ENCODE results near the gene EIF4H.
"Not testable (repeated sequence)": the region's sequence is repeated elsewhere in the genome, so short reads cannot be mapped to it uniquely, and the experiment has no call there.

EIF4H gene

GRCh38 chr7:74202841-74203556 is 28.8 kb downstream of the EIF4H start:
- DNase-seq = no peak

- no peak for DNase-seq
These were observed 29.9 kb downstream of the EIF4H start for GRCh38 chr7:74203956-74204618.

GRCh38 chr7:74206052-74206451 is 31.9 kb downstream of the EIF4H start:
- not testable (repeated sequence) for DNase-seq

DNA sequence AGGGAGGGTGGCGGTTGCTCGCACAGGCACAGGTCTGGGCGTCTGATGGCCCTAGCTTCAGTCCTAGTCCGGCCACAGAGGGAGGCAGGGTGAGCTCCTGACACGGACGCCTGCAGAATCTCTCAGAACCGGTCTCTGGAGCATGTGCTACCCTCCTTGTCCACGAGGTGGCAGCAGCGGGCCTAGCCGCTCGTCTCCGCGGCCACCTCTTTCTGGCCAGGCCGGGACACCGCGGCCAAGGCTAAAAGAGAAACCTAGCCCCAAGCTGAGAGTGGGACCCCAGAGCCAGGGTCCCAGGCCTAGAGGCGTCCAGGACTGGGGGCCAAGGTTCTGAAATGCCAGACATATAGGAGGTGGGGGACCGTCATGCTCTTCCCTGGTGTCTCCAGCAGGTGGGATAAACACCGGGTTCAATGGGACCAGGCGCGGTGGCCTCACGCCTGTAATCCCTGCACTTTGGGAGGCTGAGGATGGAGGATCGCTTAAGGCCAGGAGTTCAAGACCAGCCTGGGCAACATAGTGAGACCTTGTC is 32.5 kb downstream of the EIF4H start:
- peak; percentile 21 for DNase-seq

GRCh38 chr7:74207586-74207985 is 33.4 kb downstream of the EIF4H start:
- DNase-seq = no peak

DNA sequence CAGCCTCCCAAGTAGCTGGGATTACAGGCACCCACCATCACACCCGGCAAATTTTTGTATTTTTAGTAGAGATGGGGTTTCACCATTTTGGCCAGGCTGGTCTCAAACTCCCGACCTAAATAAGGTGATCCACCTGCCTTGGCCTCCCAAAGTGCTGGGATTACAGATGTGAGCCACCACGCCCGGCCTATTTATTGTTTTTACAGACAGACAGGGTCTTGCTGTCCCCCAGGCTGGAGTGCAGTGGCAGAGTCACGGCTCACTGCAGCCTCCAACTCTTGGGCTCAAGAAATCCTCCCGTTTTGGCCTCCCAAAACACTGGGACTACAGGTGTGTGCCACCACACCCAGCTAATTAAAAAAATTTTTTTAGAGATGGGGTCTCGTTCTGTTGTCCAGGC is 34.1 kb downstream of the EIF4H start:
- DNase-seq = not testable (repeated sequence)

GRCh38 chr7:74212661-74213060 is 38.5 kb downstream of the EIF4H start:
- DNase-seq = no peak

GRCh38 chr7:74214816-74215630 is 40.9 kb downstream of the EIF4H start:
- no peak for DNase-seq

DNA sequence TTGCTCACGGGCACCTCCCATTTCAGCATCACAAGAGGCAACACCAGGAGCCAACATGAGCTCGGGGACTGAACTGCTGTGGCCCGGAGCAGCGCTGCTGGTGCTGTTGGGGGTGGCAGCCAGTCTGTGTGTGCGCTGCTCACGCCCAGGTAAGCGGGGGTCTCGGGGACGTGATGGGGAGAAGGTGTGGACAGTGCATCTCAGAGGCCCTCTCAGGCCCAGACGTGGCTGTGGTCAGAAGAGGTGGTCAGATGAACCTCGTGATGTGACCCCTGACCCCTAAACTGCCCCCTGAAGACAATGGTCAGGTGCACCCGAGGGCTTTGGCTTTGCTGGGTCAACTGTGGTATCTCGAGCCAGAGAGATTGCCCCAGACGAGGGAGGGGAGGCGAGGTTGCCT is 41.8 kb downstream of the EIF4H start:
- no peak for DNase-seq

DNA sequence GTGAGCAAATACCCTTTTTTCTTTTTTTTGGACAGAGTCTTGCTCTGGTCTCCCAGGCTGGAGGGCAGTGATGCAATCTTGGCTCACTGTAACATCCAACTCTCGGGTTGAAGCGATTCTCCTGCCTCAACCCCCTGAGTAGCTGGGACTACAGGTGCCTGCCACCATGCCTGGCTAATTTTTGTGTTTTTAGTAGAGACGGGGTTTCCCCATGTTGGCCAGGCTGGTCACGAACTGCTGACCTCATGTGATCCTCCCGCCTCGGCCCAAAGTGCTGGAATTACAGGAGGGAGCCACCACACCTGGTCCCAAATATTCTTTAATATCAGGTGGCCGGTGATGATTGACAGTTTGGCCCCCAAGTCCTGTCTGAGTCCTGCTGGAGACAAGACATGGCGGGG is 42.2 kb downstream of the EIF4H start:
- DNase-seq = no peak

DNA sequence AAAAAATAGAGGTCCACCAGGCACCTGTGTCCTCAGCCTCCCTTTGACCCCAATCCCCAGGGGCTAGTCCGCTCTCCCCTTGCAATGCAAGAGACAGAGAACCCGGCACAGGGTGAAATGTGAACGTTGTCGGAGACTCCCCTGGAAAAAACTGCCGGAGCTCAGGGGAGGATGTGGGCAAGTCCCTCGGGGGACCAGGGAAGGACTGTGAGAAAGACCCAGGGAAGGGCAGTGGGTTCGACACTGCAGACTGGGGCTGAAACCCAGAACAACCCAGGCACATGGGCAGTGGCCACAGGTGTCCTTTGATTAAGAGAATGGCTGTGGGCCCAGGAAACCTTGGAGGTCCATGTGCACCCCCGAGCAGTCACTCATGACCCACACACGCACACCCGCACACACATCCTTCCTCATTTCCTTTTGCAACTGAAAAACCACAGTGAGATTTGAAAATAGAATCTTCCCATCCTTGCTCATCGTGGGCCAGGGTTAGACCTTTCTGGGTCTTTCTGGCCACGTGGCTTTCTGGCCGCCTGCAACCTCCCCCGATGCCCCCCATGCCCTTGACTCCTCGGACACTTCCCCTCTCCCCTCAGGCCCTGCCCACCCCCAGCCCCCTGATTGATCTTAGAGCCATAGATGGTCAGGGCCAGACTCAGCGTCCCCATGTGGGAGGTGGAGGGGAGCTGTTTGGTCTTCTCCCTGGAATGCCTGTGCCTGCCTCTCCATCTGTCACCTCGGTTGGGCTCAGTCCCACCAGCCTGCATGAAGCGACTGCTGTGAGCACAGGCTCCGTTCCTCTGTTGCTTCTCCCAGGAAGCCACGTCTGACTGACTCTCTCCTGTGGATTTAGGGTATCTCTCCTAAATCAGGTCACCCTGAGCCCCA is 43.5 kb downstream of the EIF4H start:
- DNase-seq = no peak

DNA sequence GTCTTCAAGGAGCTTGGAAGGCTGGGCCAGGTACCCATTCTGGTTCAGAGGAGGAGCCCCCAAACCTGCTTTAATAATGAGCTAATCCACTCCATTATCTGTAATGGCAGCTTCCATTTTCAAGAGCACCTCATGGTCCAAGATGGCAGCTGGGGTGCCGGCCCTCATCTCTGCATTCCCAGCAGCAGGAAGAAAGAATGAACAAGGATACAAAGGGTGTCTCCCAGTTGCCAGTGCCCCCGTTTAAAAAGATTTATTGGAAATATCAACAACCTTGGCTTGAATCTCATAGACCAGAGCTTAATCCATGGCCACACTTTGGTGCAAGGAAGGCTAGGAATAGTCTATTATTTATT is 44.2 kb downstream of the EIF4H start:
- no peak for DNase-seq

GRCh38 chr7:74219416-74219815 is 45.3 kb downstream of the EIF4H start:
- DNase-seq = no peak

DNA sequence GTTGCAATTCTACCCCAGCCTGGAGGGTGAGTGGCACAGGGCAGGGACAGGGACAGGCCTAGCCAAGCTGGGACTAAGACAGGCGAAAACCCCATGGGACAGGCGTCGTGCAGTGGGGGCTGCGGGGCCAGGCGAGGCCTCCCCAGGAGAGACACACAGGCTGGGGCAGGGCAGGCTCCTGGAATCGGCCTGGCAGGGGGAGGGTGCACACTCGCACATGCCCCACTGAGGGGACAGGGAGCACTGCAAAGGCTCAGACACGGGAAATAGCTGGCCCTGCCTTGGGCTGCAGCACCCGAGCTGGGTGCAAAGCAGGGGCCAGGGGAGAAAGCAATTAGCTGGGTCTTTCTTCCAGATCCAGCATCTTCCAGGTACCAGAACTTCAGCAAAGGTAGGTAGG is 46.1 kb downstream of the EIF4H start:
- no peak for DNase-seq

- no peak for DNase-seq
These were observed 47.6 kb downstream of the EIF4H start for GRCh38 chr7:74221713-74222112.

GRCh38 chr7:74222851-74223710 is 48.9 kb downstream of the EIF4H start:
- no peak for DNase-seq

DNA sequence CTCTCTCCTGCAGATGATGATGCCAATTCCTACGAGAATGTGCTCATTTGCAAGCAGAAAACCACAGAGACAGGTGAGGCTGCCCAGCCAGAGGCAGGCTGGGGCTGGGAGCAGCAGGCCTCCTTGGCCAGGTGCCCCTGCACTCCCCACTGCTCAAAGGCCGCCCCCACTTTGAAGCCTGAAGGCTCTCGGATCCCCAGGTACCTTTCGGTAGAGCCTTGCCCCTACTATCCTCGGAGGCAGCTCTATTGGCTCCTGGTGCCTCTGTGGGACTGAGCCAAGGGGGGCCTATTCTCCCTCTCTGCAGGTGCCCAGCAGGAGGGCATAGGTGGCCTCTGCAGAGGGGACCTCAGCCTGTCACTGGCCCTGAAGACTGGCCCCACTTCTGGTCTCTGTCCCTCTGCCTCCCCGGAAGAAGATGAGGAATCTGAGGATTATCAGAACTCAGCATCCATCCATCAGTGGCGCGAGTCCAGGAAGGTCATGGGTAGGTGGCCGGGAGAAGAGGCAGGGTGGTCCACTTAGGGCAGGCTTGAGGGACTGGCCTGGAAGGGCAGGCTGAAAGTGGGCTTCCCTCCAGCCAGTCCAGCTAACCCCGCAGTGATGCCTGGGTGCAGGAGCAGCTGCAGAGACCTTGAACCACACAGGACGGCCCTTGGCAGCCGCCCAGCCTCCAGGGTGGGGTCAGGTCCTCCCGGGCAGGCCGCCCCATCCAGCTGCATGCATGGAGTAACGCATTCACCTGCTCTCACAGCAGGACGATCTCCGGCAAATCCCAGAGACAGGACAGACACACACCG is 49.8 kb downstream of the EIF4H start:
- DNase-seq = no peak

DNA sequence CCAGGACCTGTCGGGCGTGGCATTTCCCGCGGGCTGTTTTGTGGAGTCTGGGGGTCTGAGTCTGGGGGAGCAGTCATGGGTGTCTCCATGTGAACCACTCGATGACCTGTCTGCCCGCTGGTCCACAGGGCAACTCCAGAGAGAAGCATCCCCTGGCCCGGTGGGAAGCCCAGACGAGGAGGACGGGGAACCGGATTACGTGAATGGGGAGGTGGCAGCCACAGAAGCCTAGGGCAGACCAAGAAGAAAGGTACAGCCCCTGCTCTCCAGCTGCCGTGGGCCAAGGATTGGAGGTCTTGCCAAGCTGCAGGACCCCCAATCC is 50.3 kb downstream of the EIF4H start:
- no peak for DNase-seq

DNA sequence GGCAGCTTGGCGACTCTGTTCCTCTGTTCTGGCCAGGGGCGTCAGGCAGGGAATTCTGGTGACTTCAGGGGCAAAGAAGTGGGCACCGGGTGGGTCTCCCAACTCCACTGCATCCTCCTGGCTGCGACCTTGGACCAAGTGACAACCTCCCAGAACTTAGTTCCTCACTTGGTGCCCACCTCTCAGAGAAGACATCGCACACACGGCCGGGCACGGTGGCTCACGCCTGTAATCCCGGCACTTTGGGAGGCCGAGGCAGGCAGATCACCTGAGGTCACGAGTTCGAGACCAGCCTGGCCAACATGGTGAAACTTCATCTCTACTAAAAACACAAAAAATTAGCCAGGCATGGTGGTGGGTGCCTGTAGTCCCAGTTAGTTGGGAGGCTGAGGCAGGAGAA is 50.8 kb downstream of the EIF4H start:
- DNase-seq = not testable (repeated sequence)

DNA sequence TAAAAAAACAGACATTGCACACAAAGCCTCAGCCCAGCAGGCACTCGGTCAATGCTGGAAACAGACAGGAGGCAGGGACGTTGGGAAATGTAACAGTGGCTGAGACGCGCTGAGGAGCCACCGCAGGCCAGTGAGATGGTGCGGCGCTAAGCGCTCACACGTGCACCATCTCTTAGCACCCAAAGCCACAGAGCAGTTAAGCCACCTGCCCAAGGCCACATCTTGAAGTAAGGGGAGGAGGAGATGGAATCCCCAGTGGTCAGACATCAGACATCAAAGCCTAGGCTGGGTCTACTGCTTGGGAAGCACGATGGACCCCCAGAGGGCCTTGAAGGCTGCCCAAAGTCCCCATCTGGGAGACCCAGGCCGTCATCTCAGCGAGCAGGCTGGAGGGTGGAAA is 51.2 kb downstream of the EIF4H start:
- no peak for DNase-seq

DNA sequence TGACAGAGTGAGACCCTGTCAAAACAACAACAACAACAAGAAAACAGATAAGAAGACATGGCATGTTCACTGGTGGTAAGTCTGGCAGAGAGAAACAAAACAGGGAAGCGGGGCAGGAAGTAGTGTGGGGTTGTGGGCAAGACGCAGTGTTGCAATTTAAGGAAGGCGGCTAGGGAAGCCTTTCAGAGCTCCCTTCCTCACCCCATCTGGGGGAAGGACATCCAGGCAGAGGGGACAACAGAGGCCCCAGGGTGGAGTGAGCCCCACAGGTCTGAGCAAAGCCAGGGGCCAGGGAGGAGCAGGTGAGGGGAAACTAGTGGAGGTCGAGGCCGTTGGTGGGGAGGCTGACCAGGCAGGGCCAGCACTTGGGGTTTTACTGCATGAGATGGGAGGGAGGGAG is 52.5 kb downstream of the EIF4H start:
- no peak for DNase-seq

All from NCI-H1436 treated with DMSO at 0.1 percent for 48 hours (cell line).